Chondrocyte (in vitro differentiated cells): ENCODE measurements around the gene HBS1L. TPM values are rescaled to one million over a fixed set of nuclear protein-coding genes. Genes with fewer than 3 reads are reported as not detected.

ENCODE experiments used
- DNase-seq: peaks from one replicate; pipeline ENCODE4 v3.0.0; 2021; ENCODE audit warnings: mixed read lengths, low spot score
- H3K27ac Mint-ChIP-seq: one replicate; pipeline ENCODE4 v1.8.0; 2021; ENCODE audit warnings: mild to moderate bottlenecking, moderate library complexity, mixed read lengths; ENCODE audit not compliant: unreplicated experiment
- H3K27me3 Mint-ChIP-seq: 2 replicates; pipeline ENCODE4 v1.8.0; 2021; ENCODE audit warnings: low read depth, mixed read lengths
- H3K36me3 Mint-ChIP-seq: 2 replicates; pipeline ENCODE4 v1.8.0; 2021; ENCODE audit warnings: low read depth, mixed read lengths
- H3K4me1 Mint-ChIP-seq: 2 replicates; pipeline ENCODE4 v1.8.0; 2021; ENCODE audit warnings: low read depth, mild to moderate bottlenecking, mixed read lengths
- H3K4me3 Mint-ChIP-seq: one replicate; pipeline ENCODE4 v1.8.0; 2021; ENCODE audit warnings: mild to moderate bottlenecking, moderate library complexity, mixed read lengths; ENCODE audit not compliant: unreplicated experiment
- H3K9me3 Mint-ChIP-seq: 2 replicates; pipeline ENCODE4 v1.8.0; 2021; ENCODE audit warnings: low read depth, mixed read lengths
- CTCF ChIP-seq: fragments of 200-600 bp; sonication (generic); IDR thresholded peaks from 2 replicates; pipeline ENCODE4 v1.5.0; 2021; ENCODE audit warnings: antibody characterized with exemption, mild to moderate bottlenecking, moderate library complexity
- total RNA-seq: library from RNA; stranded (reverse); gene quantifications from 3 replicates; pipeline ENCODE4 v1.2.1, GENCODE V29; 2021

The HBS1L gene
- total RNA-seq, 1 donor from 2014 or later: 70.4 TPM

- Mint-ChIP-seq H3K27ac (no peak overlapping the region), H3K9me3 (no peaks in the 10 kb centered on the region), H3K4me1 (no peaks in the 10 kb centered on the region), H3K27me3 (no peaks in the 10 kb centered on the region), H3K36me3 (no peaks in the 10 kb centered on the region), H3K4me3 (no peak overlapping the region)
- no peak for DNase-seq
- no peak for TF ChIP-seq CTCF
These were observed 48.2 kb downstream of the HBS1L start for GRCh38 chr6:135006386-135006914.

- Mint-ChIP-seq H3K27me3 (no peaks in the 10 kb centered on the region), H3K9me3 (no peaks in the 10 kb centered on the region), H3K4me1 (no peaks in the 10 kb centered on the region), H3K27ac (no peak overlapping the region), H3K36me3 (peaks cover 2% of the 10 kb centered on the region), H3K4me3 (no peak overlapping the region)
- DNase-seq: no peak
- no peak for TF ChIP-seq CTCF
These were observed 50.2 kb downstream of the HBS1L start for GRCh38 chr6:135004399-135004798.

- H3K36me3 Mint-ChIP-seq: peaks cover 2% of the 10 kb centered on the region
- no peak for DNase-seq
- H3K4me1 Mint-ChIP-seq: no peaks in the 10 kb centered on the region
- H3K27ac Mint-ChIP-seq: no peak overlapping the region
- TF ChIP-seq CTCF: no peak
- no peak overlapping the region for H3K4me3 Mint-ChIP-seq
- no peaks in the 10 kb centered on the region for H3K9me3 Mint-ChIP-seq
- no peaks in the 10 kb centered on the region for H3K27me3 Mint-ChIP-seq
These were observed 51.5 kb downstream of the HBS1L start for GRCh38 chr6:135002974-135003703.

GRCh38 chr6:135002229-135002844 lies 52.3 kb downstream of the HBS1L start:
- Mint-ChIP-seq H3K36me3 (peaks cover 3% of the 10 kb centered on the region), H3K9me3 (no peaks in the 10 kb centered on the region), H3K27ac (no peak overlapping the region), H3K4me3 (no peak overlapping the region), H3K27me3 (no peaks in the 10 kb centered on the region), H3K4me1 (no peaks in the 10 kb centered on the region)
- no peak for DNase-seq
- TF ChIP-seq CTCF: peak; percentile 86

GRCh38 chr6:134999107-134999506 lies 55.5 kb downstream of the HBS1L start:
- Mint-ChIP-seq H3K27ac (no peak overlapping the region), H3K4me1 (peaks cover 7% of the 10 kb centered on the region), H3K27me3 (no peaks in the 10 kb centered on the region), H3K9me3 (no peaks in the 10 kb centered on the region), H3K4me3 (no peak overlapping the region), H3K36me3 (peaks cover 9% of the 10 kb centered on the region)
- no peak for TF ChIP-seq CTCF
- DNase-seq: no peak
